K562 (cell line): ENCODE measurements around the gene RMC1. TPM values are rescaled to one million over a fixed set of nuclear protein-coding genes. Genes with fewer than 3 reads are reported as not detected.

Experiments
- ATAC-seq: fragments of 200-7000 bp; cut with Tn5 transposase; 3 replicates; pipeline ENCODE4 v1.9.1; 2020; ENCODE audit warnings: moderate library complexity
- BruUV-seq: library from RNA; stranded (reverse); fragments of 400-500 nt; replicated peaks from 2 replicates; lab custom pipeline; 2021; lab: Mats Ljungman, UMichigan
- CTCF ChIA-PET: fragments of 300-600 bp; formaldehyde crosslinking; extraction: SDS; loops from one replicate; lab custom pipeline; 2021; ENCODE audit warnings: low intra/inter-chr PET ratio; lab: Yijun Ruan, JAX
- POLR2A ChIA-PET: fragments of 300-600, 350-650 bp; sonication (Branson Sonifier 250); formaldehyde crosslinking; extraction: SDS; loops from one replicate; lab custom pipeline; 2021; ENCODE audit warnings: antibody characterized with exemption, inconsistent platforms; lab: Yijun Ruan, JAX
- DNase-seq, 4 experiments: peaks; one replicate each; pipeline versions ENCODE4 v3.0.0 to v3.0.0-alpha.2; 2011 to 2018; ENCODE audit warnings: low spot score in 3 of 4, mixed read lengths in 3 of 4; ENCODE audit errors: extremely low read depth in 1 of 4
- FAIRE-seq: peaks from 2 replicates; lab custom pipeline; 2011; peaks lifted over from hg19 to GRCh38; lab: Jason Lieb, UNC
- H2AFZ ChIP-seq: 2 replicates; pipeline ENCODE4 v1.6.0; 2011; ENCODE audit warnings: low read depth, low read length, control low read depth, inconsistent platforms
- H3K27ac ChIP-seq: fragments of 200-600 bp; 3 replicates; pipeline ENCODE4 v1.8.0; 2011; ENCODE audit warnings: low read depth, mild to moderate bottlenecking, control low read depth, inconsistent platforms, low read length, moderate library complexity, mixed read lengths; ENCODE audit errors: extremely low read depth
- H3K27me3 ChIP-seq, 2 experiments: fragments of 300-600 bp in 1 of 2; 2 replicates in 1 of 2; 3 replicates in 1 of 2; pipeline versions ENCODE4 v1.6.0 to v1.8.0; 2011; ENCODE audit warnings: inconsistent platforms in 2 of 2, low read length in 2 of 2, mild to moderate bottlenecking in 1 of 2, mixed read lengths in 1 of 2, moderate library complexity in 1 of 2; ENCODE audit not compliant: control insufficient read depth in 2 of 2, insufficient read depth in 2 of 2
- H3K36me3 ChIP-seq: fragments of 300-600 bp; 3 replicates; pipeline ENCODE4 v1.8.0; 2011; ENCODE audit warnings: mild to moderate bottlenecking, low read length, inconsistent platforms; ENCODE audit not compliant: control insufficient read depth, insufficient read depth
- H3K4me1 ChIP-seq, 2 experiments: fragments of 200-600 bp in 1 of 2; replicated peaks in 1 of 2; 2 replicates in 1 of 2; 3 replicates in 1 of 2; pipeline versions ENCODE4 v1.5.1 to v1.8.0; 2011; ENCODE audit warnings: inconsistent platforms in 2 of 2, low read length in 2 of 2, mild to moderate bottlenecking in 1 of 2, mixed read lengths in 1 of 2, moderate library complexity in 1 of 2; ENCODE audit not compliant: control insufficient read depth in 2 of 2, insufficient read depth in 2 of 2
- H3K4me2 ChIP-seq: 2 replicates; pipeline ENCODE4 v1.6.1; 2011; ENCODE audit warnings: low read length, control low read depth, inconsistent platforms, mixed read lengths; ENCODE audit not compliant: insufficient read depth
- H3K4me3 ChIP-seq: fragments of 200-600 bp; sonication (generic), shearing (Covaris generic); 2 replicates; pipeline ENCODE4 v1.5.1; 2016; ENCODE audit warnings: control low read depth, inconsistent platforms
- H3K79me2 ChIP-seq: fragments of 200-600 bp; 3 replicates; pipeline ENCODE4 v1.8.0; 2011; ENCODE audit warnings: low read length, inconsistent platforms; ENCODE audit not compliant: control insufficient read depth, insufficient read depth
- H3K9ac ChIP-seq, 2 experiments: 2 replicates each; pipeline versions ENCODE4 v1.6.0 to v1.6.1; 2011; ENCODE audit warnings: low read depth in 2 of 2, low read length in 2 of 2, control low read depth in 1 of 2, inconsistent platforms in 1 of 2, mild to moderate bottlenecking in 1 of 2, mixed read lengths in 1 of 2; ENCODE audit not compliant: insufficient read depth in 1 of 2
- H3K9me1 ChIP-seq: one replicate; pipeline ENCODE4 v1.6.0; 2011; ENCODE audit warnings: inconsistent platforms, mild to moderate bottlenecking, low read length, moderate library complexity; ENCODE audit not compliant: control insufficient read depth, insufficient read depth
- H3K9me3 ChIP-seq: replicated peaks from 2 replicates; pipeline ENCODE4 v1.5.1; 2011; ENCODE audit warnings: low read depth, low read length, inconsistent platforms; ENCODE audit not compliant: control insufficient read depth, insufficient read depth
- H4K20me1 ChIP-seq: replicated peaks from 2 replicates; pipeline ENCODE4 v1.6.1; 2011; ENCODE audit warnings: low read length, inconsistent platforms, mixed read lengths; ENCODE audit not compliant: control insufficient read depth, insufficient read depth
- JUND ChIP-seq, 2 experiments: IDR thresholded peaks; 2 replicates in 1 of 2; 3 replicates in 1 of 2; pipeline ENCODE4 v1.6.1; 2011; ENCODE audit warnings: borderline replicate concordance in 2 of 2, low read depth in 2 of 2, low read length in 2 of 2, improper control_type of control experiment in 1 of 2, missing biosample characterization in 1 of 2, missing genetic modification characterization in 1 of 2, missing genetic modification reagents in 1 of 2
- RFX1 ChIP-seq: fragments of 450-650 bp; IDR thresholded peaks from 2 replicates; pipeline ENCODE4 v1.6.1; 2016; ENCODE audit warnings: mild to moderate bottlenecking, moderate library complexity
- SAP30 ChIP-seq: fragments of 200-600 bp; sonication (generic); IDR thresholded peaks from 2 replicates; pipeline ENCODE4 v1.6.1; 2012; ENCODE audit warnings: borderline replicate concordance, low read depth, mild to moderate bottlenecking, moderate library complexity, low read length, control low read depth, inconsistent platforms; ENCODE audit not compliant: insufficient read depth, poor library complexity, severe bottlenecking
- SMARCA4 ChIP-seq: fragments of 450-650 bp; IDR thresholded peaks from 2 replicates; pipeline ENCODE4 v1.6.1; 2016
- ZNF436 ChIP-seq: fragments of 250-450, 450-650 bp; sonication (Bioruptor Pico); formaldehyde crosslinking; IDR thresholded peaks from 2 replicates; pipeline ENCODE4 v1.7.0; 2020; ENCODE audit warnings: mild to moderate bottlenecking
- ZNF445 ChIP-seq: fragments of 250-450 bp; sonication (Bioruptor Pico); IDR thresholded peaks from 2 replicates; pipeline ENCODE4 v1.4.0; 2020; ENCODE audit warnings: low read depth, mild to moderate bottlenecking, moderate library complexity
- ZNF696 ChIP-seq: fragments of 250-450 bp; sonication (Bioruptor Pico); conservative IDR thresholded peaks from 2 replicates; pipeline ENCODE4 v1.4.0; 2020; ENCODE audit warnings: mild to moderate bottlenecking, moderate library complexity
- WGBS: fragments of 100-300 bp; shearing (Covaris generic); methylation state at CpG from one replicate; pipeline ENCODE4 v1.1.6; 2016; ENCODE audit warnings: low coverage, mixed read lengths; ENCODE audit not compliant: insufficient coverage; ENCODE audit errors: missing lambda C conversion rate; 5-methylcytosine and 5-hydroxymethylcytosine counted together
- in situ Hi-C: fragments of 300-500 bp; cut with MboI; formaldehyde crosslinking; loops from 4 replicates; pipeline ENCODE4 v1.15.0; 2018; ENCODE audit warnings: inconsistent platforms, mixed read lengths
- intact Hi-C: fragments of 100-400 bp; cut with micrococcal nuclease; formaldehyde crosslinking; loops from 2 replicates; pipeline ENCODE4 v1.14.2; 2022
- polyA plus RNA-seq, 8 experiments: library from polyadenylated mRNA; depleted of rRNA in 4 of 8; stranded (reverse) in 5 of 8; unstranded in 3 of 8; fragments of >200 nt; fragmentation: Nextera tagmentation in 2 of 8; fragmentation: Illumina TruSeq in 1 of 8; extraction: Ambion mirVana in 2 of 8; extraction: Trizol in 1 of 8; gene quantifications; 2 replicates each; pipeline versions ENCODE4 v1.2.1 to v1.2.3, GENCODE V29; 2011 to 2014; ENCODE audit warnings: inconsistent platforms in 1 of 8, missing spikeins in 1 of 8
- total RNA-seq, 7 experiments: library from RNA; depleted of rRNA in 6 of 7; stranded (reverse); fragments of >200 nt in 6 of 7; fragmentation: Illumina TruSeq in 2 of 7; extraction: Trizol in 2 of 7; gene quantifications; 2 replicates each; pipeline versions ENCODE4 v1.2.1 to v1.2.3, GENCODE V29; 2011 to 2021; ENCODE audit warnings: low replicate concordance in 1 of 7
- TF ChIP-seq, protein P1 (sequence below): sonication (generic); formaldehyde crosslinking; IDR thresholded peaks from 2 replicates; pipeline ENCODE4 v1.8.1; 2023; ENCODE audit warnings: mild to moderate bottlenecking, missing genetic modification reagents
- TF ChIP-seq, protein P2 (sequence below): fragments of 450-650 bp; IDR thresholded peaks from 2 replicates; pipeline ENCODE4 v1.6.1; 2016; ENCODE audit warnings: mild to moderate bottlenecking, moderate library complexity

Gene RMC1
- total and polyA plus RNA-seq, 9 of the 15 experiments (the other 6 are each of a cell fraction or from before 2014, with no cell fraction given) = 7.5 to 42.4 (median 35.5) TPM

DNA sequence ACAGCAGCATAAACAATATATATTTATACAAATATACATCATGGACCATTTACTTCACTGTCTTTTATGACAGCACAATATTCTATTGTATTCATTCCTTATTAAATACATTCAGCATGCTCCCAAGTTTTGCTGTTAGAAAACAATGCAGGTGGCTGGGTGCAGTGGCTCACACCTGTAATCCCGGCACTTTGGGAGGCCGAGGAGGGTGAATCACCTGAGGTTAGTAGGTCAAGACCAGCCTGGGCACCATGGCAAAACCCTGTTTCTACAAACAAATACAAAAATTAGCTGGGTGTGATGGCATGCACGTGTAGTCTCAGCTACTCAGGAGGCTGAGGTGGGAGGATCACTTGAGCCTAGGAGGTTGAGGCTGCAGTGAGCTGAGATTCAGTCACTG is 44.0 kb downstream of the RMC1 start:
- 74% methylated on average over 3 of the region's 3 CpGs for WGBS
- Histone ChIP-seq H3K9me3 (no peaks in the 10 kb centered on the region), H2AFZ (no peak overlapping the region), H3K9me1 (no peaks in the 10 kb centered on the region), H3K79me2 (no peaks in the 10 kb centered on the region), H3K9ac (no peak overlapping the region), H3K4me1 (peaks cover 0 to 3% of the 10 kb centered on the region in 2 experiments; a peak in 1 of 5 replicates), H4K20me1 (0 out of 2 replicates have a peak, but pooled peaks cover 6% of the 10 kb centered on the region), H3K4me3 (no peak overlapping the region), H3K36me3 (peaks cover 82% of the 10 kb centered on the region), H3K27ac (no peak overlapping the region), H3K27me3 (no peaks in the 10 kb centered on the region), H3K4me2 (no peak overlapping the region)
- DNase-seq (no peak), FAIRE-seq (no peak), ATAC-seq (no peak)
- intact Hi-C loops = no loop called here
- ChIA-PET POLR2A (interaction anchor here (0.7 to 1.2 kb wide), 2 partner anchors 16 to 165 kb away, joined by 3 read pairs; no protein-coding TSS in a partner anchor), CTCF (no interaction called here)
- in situ Hi-C loops = no loop called here
- no TSS peak for BruUV-seq
- TF ChIP-seq SMARCA4 (no peak), JUND (IDR thresholded peaks at IDR 0.05; ENCODE audit: borderline replicate concordance, low read depth, low read length) (no peak), JUND (tag; IDR thresholded peaks at IDR 0.05; ENCODE audit: borderline replicate concordance, low read depth, low read length) (no peak), ZNF436 (CRISPR knock-in tag) (no peak), SAP30 (no peak), ZNF696 (CRISPR knock-in tag) (no peak), RFX1 (no peak), ZNF445 (CRISPR knock-in tag) (no peak)
- TF ChIP-seq, protein P1, sequence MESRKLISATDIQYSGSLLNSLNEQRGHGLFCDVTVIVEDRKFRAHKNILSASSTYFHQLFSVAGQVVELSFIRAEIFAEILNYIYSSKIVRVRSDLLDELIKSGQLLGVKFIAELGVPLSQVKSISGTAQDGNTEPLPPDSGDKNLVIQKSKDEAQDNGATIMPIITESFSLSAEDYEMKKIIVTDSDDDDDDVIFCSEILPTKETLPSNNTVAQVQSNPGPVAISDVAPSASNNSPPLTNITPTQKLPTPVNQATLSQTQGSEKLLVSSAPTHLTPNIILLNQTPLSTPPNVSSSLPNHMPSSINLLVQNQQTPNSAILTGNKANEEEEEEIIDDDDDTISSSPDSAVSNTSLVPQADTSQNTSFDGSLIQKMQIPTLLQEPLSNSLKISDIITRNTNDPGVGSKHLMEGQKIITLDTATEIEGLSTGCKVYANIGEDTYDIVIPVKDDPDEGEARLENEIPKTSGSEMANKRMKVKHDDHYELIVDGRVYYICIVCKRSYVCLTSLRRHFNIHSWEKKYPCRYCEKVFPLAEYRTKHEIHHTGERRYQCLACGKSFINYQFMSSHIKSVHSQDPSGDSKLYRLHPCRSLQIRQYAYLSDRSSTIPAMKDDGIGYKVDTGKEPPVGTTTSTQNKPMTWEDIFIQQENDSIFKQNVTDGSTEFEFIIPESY = no peak
- TF ChIP-seq, protein P2, sequence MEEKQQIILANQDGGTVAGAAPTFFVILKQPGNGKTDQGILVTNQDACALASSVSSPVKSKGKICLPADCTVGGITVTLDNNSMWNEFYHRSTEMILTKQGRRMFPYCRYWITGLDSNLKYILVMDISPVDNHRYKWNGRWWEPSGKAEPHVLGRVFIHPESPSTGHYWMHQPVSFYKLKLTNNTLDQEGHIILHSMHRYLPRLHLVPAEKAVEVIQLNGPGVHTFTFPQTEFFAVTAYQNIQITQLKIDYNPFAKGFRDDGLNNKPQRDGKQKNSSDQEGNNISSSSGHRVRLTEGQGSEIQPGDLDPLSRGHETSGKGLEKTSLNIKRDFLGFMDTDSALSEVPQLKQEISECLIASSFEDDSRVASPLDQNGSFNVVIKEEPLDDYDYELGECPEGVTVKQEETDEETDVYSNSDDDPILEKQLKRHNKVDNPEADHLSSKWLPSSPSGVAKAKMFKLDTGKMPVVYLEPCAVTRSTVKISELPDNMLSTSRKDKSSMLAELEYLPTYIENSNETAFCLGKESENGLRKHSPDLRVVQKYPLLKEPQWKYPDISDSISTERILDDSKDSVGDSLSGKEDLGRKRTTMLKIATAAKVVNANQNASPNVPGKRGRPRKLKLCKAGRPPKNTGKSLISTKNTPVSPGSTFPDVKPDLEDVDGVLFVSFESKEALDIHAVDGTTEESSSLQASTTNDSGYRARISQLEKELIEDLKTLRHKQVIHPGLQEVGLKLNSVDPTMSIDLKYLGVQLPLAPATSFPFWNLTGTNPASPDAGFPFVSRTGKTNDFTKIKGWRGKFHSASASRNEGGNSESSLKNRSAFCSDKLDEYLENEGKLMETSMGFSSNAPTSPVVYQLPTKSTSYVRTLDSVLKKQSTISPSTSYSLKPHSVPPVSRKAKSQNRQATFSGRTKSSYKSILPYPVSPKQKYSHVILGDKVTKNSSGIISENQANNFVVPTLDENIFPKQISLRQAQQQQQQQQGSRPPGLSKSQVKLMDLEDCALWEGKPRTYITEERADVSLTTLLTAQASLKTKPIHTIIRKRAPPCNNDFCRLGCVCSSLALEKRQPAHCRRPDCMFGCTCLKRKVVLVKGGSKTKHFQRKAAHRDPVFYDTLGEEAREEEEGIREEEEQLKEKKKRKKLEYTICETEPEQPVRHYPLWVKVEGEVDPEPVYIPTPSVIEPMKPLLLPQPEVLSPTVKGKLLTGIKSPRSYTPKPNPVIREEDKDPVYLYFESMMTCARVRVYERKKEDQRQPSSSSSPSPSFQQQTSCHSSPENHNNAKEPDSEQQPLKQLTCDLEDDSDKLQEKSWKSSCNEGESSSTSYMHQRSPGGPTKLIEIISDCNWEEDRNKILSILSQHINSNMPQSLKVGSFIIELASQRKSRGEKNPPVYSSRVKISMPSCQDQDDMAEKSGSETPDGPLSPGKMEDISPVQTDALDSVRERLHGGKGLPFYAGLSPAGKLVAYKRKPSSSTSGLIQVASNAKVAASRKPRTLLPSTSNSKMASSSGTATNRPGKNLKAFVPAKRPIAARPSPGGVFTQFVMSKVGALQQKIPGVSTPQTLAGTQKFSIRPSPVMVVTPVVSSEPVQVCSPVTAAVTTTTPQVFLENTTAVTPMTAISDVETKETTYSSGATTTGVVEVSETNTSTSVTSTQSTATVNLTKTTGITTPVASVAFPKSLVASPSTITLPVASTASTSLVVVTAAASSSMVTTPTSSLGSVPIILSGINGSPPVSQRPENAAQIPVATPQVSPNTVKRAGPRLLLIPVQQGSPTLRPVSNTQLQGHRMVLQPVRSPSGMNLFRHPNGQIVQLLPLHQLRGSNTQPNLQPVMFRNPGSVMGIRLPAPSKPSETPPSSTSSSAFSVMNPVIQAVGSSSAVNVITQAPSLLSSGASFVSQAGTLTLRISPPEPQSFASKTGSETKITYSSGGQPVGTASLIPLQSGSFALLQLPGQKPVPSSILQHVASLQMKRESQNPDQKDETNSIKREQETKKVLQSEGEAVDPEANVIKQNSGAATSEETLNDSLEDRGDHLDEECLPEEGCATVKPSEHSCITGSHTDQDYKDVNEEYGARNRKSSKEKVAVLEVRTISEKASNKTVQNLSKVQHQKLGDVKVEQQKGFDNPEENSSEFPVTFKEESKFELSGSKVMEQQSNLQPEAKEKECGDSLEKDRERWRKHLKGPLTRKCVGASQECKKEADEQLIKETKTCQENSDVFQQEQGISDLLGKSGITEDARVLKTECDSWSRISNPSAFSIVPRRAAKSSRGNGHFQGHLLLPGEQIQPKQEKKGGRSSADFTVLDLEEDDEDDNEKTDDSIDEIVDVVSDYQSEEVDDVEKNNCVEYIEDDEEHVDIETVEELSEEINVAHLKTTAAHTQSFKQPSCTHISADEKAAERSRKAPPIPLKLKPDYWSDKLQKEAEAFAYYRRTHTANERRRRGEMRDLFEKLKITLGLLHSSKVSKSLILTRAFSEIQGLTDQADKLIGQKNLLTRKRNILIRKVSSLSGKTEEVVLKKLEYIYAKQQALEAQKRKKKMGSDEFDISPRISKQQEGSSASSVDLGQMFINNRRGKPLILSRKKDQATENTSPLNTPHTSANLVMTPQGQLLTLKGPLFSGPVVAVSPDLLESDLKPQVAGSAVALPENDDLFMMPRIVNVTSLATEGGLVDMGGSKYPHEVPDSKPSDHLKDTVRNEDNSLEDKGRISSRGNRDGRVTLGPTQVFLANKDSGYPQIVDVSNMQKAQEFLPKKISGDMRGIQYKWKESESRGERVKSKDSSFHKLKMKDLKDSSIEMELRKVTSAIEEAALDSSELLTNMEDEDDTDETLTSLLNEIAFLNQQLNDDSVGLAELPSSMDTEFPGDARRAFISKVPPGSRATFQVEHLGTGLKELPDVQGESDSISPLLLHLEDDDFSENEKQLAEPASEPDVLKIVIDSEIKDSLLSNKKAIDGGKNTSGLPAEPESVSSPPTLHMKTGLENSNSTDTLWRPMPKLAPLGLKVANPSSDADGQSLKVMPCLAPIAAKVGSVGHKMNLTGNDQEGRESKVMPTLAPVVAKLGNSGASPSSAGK = no peak
